Ishikawa (cell line): Measurements from ENCODE around the gene TMEM61.

Experiments used
- CEBPB ChIP-seq: IDR thresholded peaks from 2 replicates; pipeline ENCODE4 v1.6.1; 2012
- EP300 ChIP-seq: IDR thresholded peaks from 2 replicates; pipeline ENCODE4 v1.6.1; 2012; ENCODE audit warnings: borderline replicate concordance
- MAX ChIP-seq: IDR thresholded peaks from 2 replicates; pipeline ENCODE4 v1.6.1; 2012
- RAD21 ChIP-seq: IDR thresholded peaks from 2 replicates; pipeline ENCODE4 v1.6.1; 2012; ENCODE audit warnings: low read depth
- REST ChIP-seq: IDR thresholded peaks from 2 replicates; pipeline ENCODE4 v1.6.1; 2012; ENCODE audit warnings: low read depth, mild to moderate bottlenecking
- TEAD4 ChIP-seq: IDR thresholded peaks from 2 replicates; pipeline ENCODE4 v1.6.1; 2012
- YY1 ChIP-seq: IDR thresholded peaks from 2 replicates; pipeline ENCODE4 v1.6.1; 2012; ENCODE audit warnings: low read depth

- no peak for TF ChIP-seq MAX
- TF ChIP-seq EP300, result no peak
- TF ChIP-seq YY1, result no peak
- TF ChIP-seq REST, result no peak
- no peak for TF ChIP-seq CEBPB
- no peak for TF ChIP-seq RAD21
- TF ChIP-seq TEAD4, result no peak
Measured at GRCh38 chr1:54951810-54952226, 28.6 kb upstream of the TMEM61 start.
